Pancreas (tissue), 10 donors: ENCODE results near the gene RNPS1. TPM values are rescaled to one million over a fixed set of nuclear protein-coding genes. Genes with fewer than 3 reads are reported as not detected.

Experiments
- ATAC-seq, 4 donors: fragments of 200-7000 bp; cut with Tn5 transposase; one replicate each; pipeline versions ENCODE4 v1.8.0 to v1.9.1; 2020; ENCODE audit warnings: mild to moderate bottlenecking in 4 of 4, moderate library complexity in 4 of 4
- DNase-seq, 6 donors: peaks; one replicate each; pipeline ENCODE4 v3.0.0-alpha.2; 2020
- FAIRE-seq: peaks from 2 replicates; lab custom pipeline; 2012; peaks lifted over from hg19 to GRCh38; lab: Jason Lieb, UNC
- H3K27ac ChIP-seq, 4 donors: fragments of 200-600 bp; sonication (generic); 1 replicate in 3 of 4; 2 replicates in 1 of 4; pipeline versions ENCODE4 v1.5.0 to v1.8.0; 2020
- H3K27me3 ChIP-seq, 4 donors: fragments of 200-600 bp; one replicate each; pipeline ENCODE4 v1.8.0; 2021
- H3K36me3 ChIP-seq, 3 donors: fragments of 200-600 bp; sonication (generic) in 1 of 3; one replicate each; pipeline versions ENCODE4 v1.5.0 to v1.8.0; 2020 to 2021
- H3K4me1 ChIP-seq, 3 donors: fragments of 200-600 bp; one replicate each; pipeline ENCODE4 v1.8.0; 2021
- H3K4me3 ChIP-seq, 4 donors: fragments of 200-600 bp; sonication (generic) in 2 of 4; one replicate each; pipeline versions ENCODE4 v1.5.0 to v1.8.0; 2020 to 2021
- H3K9me3 ChIP-seq, 4 donors: fragments of 200-600 bp; one replicate each; pipeline ENCODE4 v1.8.0; 2021
- CTCF ChIP-seq, 4 donors: fragments of 200-600 bp; sonication (generic) in 3 of 4; IDR thresholded peaks; one replicate each; pipeline versions ENCODE4 v1.5.0 to v1.8.0; 2021; ENCODE audit warnings: antibody characterized with exemption in 4 of 4
- WGBS, 2 donors: extraction: QIAGEN DNeasy Blood & Tissue Kit; methylation state at CpG; one replicate each; pipeline ENCODE4 v1.1.7; 2013; 5-methylcytosine and 5-hydroxymethylcytosine counted together
- intact Hi-C, 3 donors: fragments of 100-400 bp; cut with DNase I; formaldehyde crosslinking; loops; one replicate each; pipeline versions ENCODE4 v1.11.1 to v1.14.2; 2022
- polyA plus RNA-seq, 2 donors: library from polyadenylated mRNA; stranded (reverse); fragments of 200-250 nt; gene quantifications; one replicate each; pipeline ENCODE4 v1.2.3, GENCODE V29; 2013
- total RNA-seq, 6 donors: library from RNA; stranded (reverse); fragmentation: NEBNext Ultra II Directional in 4 of 6; extraction: Animal tissue kit (Norgen Biotek cat#: 25700) in 4 of 6; gene quantifications; one replicate each; pipeline versions ENCODE4 v1.2.1 to v1.2.4, GENCODE V29; 2021 to 2023
- donor health status: healthy with polysubstance abuse.
- donor health status: DM: no; HTN: no; CAD: no; lungs with moderate emphysema.
- donor health status: DM: no; HTN: no; CAD: no.
- donor health status: control.
- donor health status: control.
- donor health status: Bipolar disorder and iron deficiency.
- donor health status: DM: yes; HTN: yes; CAD: no.
- donor health status: DM: no; HTN: no; CAD: no.
- donor health status: DM: no; HTN: no; CAD: no.
- donor health status: DM: yes; HTN: yes; CAD: no.

Gene RNPS1
- total and polyA plus RNA-seq, 8 donors: 36.0 to 103 (median 54.3) TPM

- no peak for ATAC-seq
- no peaks in the 10 kb centered on the region for H3K4me1 ChIP-seq
- intact Hi-C loops: loop anchor here in 1 of 3 donors (10.0 kb wide), 1 partner anchor 147 kb away; no protein-coding TSS in a partner anchor
- DNase-seq: no peak
- no peak for TF ChIP-seq CTCF (IDR thresholded peaks at IDR 0.05)
- H3K9me3 ChIP-seq: no peaks in the 10 kb centered on the region
- peaks cover 0 to 10% (median 0%) of the 10 kb centered on the region in 3 donors for H3K36me3 ChIP-seq
- no peak overlapping the region for H3K27ac ChIP-seq
- 83 to 88% methylated on average over 35 of the region's 35 CpGs for WGBS, 2 donors
- H3K27me3 ChIP-seq: no peaks in the 10 kb centered on the region
- no peak overlapping the region for H3K4me3 ChIP-seq
- FAIRE-seq: no peak
Measured at GRCh38 chr16:2287916-2288547, 20.1 kb upstream of the RNPS1 start.

- H3K4me3 ChIP-seq: no peak overlapping the region
- no peaks in the 10 kb centered on the region for H3K9me3 ChIP-seq
- no peak for FAIRE-seq
- DNase-seq: no peak
- no peaks in the 10 kb centered on the region for H3K4me1 ChIP-seq
- intact Hi-C loops: loop anchor here in 1 of 3 donors (10.0 kb wide), 1 partner anchor 148 kb away; no protein-coding TSS in a partner anchor
- H3K36me3 ChIP-seq: peaks cover 0 to 9% (median 0%) of the 10 kb centered on the region in 3 donors
- 87 to 89% methylated on average over 16 to 17 of the region's 17 CpGs for WGBS, 2 donors
- no peak for TF ChIP-seq CTCF (IDR thresholded peaks at IDR 0.05)
- H3K27me3 ChIP-seq: no peaks in the 10 kb centered on the region
- H3K27ac ChIP-seq: no peak overlapping the region
- ATAC-seq: no peak
Measured at GRCh38 chr16:2286550-2286949, 18.6 kb upstream of the RNPS1 start.

GRCh38 chr16:2285731-2286191, 17.8 kb upstream of the RNPS1 start:
- DNase-seq: no peak
- H3K36me3 ChIP-seq: peaks cover 0 to 1% (median 0%) of the 10 kb centered on the region in 3 donors

GRCh38 chr16:2284797-2285576, 17.1 kb upstream of the RNPS1 start:
- 90 to 91% methylated on average over 35 of the region's 35 CpGs for WGBS, 2 donors
- Histone ChIP-seq H3K36me3 (no peaks in the 10 kb centered on the region), H3K4me1 (no peaks in the 10 kb centered on the region), H3K4me3 (no peak overlapping the region), H3K27me3 (no peaks in the 10 kb centered on the region), H3K27ac (no peak overlapping the region), H3K9me3 (no peaks in the 10 kb centered on the region)
- DNase-seq: no peak
- no peak for TF ChIP-seq CTCF (IDR thresholded peaks at IDR 0.05)
- FAIRE-seq: no peak
- intact Hi-C loops: loop anchor here in 1 of 3 donors (10.0 kb wide), 1 partner anchor 150 kb away; no protein-coding TSS in a partner anchor
- no peak for ATAC-seq

More at GRCh38 chr16:2285731-2286191, 17.8 kb upstream of the RNPS1 start:
- H3K4me3 ChIP-seq: no peak overlapping the region
- no peak overlapping the region for H3K27ac ChIP-seq
- no peaks in the 10 kb centered on the region for H3K9me3 ChIP-seq
- TF ChIP-seq CTCF (IDR thresholded peaks at IDR 0.05): no peak
- intact Hi-C loops: loop anchor here in 1 of 3 donors (10.0 kb wide), 1 partner anchor 149 kb away; no protein-coding TSS in a partner anchor
- no peaks in the 10 kb centered on the region for H3K27me3 ChIP-seq
- FAIRE-seq: no peak
- no peak for ATAC-seq
- H3K4me1 ChIP-seq: no peaks in the 10 kb centered on the region
- 82 to 83% methylated on average over 13 of the region's 13 CpGs for WGBS, 2 donors
